Vein endothelial cell (primary cell): ENCODE data around the gene DGKI. TPM values are rescaled to one million over a fixed set of nuclear protein-coding genes. Genes with fewer than 3 reads are reported as not detected.

ENCODE experiments used
- small RNA-seq: library from RNA; depleted of rRNA; stranded (forward); fragments of <200 nt; gene quantifications from one replicate; pipeline ENCODE3, GENCODE V24; 2012
- total RNA-seq: library from RNA; depleted of rRNA; stranded (reverse); fragments of >200 nt; gene quantifications from 2 replicates; pipeline ENCODE4 v1.2.3, GENCODE V29; 2012

DGKI gene
- total RNA-seq: 1.3 and 1.8 TPM in 2 replicates

GRCh38 chr7:137846827-137847567 is at the start of gene DGKI:
Gene DGKI (minus strand): TSS chr7:137846974.

GRCh38 chr7:137343281-137343841 is 503.4 kb downstream of the DGKI start, which contains the start of gene PTN:
Gene PTN (minus strand): TSS chr7:137343733. CDS start chr7:137254973, 88,760 bp downstream.

Small RNA genes within 50 kb of the gene (small RNA-seq; reads per million reads assigned to genes)
- gene AC090498.1: 4.6 reads per million, percentile 92 among the genes with 10 or more reads in this experiment

Other genes with a start within 250 kb of the DGKI start
- gene CREB3L2, start 155.1 kb upstream of the DGKI start, total RNA-seq: 29.9 and 30.4 TPM in 2 replicates
- gene AKR1D1, start 229.5 kb upstream of the DGKI start, total RNA-seq: not detected in 2 replicates